ENCODE results near the gene NHERF1. TPM values are rescaled to one million over a fixed set of nuclear protein-coding genes. Genes with fewer than 3 reads are reported as not detected.

The NHERF1 gene
- total and polyA plus RNA-seq, 9 of the 15 experiments (the other 6 are each of a cell fraction or from before 2014, with no cell fraction given) = 11.4 to 79.9 (median 36.9) TPM

DNA sequence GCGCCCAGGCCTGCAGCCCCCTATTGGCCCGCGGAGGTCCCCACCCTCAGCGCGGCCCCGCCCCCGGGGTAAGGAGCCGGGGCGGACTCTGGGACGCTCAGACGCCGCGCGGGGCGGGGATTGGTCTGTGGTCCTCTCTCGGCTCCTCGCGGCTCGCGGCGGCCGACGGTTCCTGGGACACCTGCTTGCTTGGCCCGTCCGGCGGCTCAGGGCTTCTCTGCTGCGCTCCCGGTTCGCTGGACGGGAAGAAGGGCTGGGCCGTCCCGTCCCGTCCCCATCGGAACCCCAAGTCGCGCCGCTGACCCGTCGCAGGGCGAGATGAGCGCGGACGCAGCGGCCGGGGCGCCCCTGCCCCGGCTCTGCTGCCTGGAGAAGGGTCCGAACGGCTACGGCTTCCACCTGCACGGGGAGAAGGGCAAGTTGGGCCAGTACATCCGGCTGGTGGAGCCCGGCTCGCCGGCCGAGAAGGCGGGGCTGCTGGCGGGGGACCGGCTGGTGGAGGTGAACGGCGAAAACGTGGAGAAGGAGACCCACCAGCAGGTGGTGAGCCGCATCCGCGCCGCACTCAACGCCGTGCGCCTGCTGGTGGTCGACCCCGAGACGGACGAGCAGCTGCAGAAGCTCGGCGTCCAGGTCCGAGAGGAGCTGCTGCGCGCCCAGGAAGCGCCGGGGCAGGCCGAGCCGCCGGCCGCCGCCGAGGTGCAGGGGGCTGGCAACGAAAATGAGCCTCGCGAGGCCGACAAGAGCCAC, at the start of gene NHERF1 (continued):
- TF ChIP-seq PHB2 (IDR thresholded peaks at IDR 0.05; ENCODE audit: low read depth) (no peak), ATF3 (IDR thresholded peaks at IDR 0.05) (no peak), ATF3 (CRISPR knock-in tag; conservative IDR thresholded peaks at IDR 0.05) (0 out of 2 replicates have a peak, but pooled peaks have one; percentile 37), FOS (IDR thresholded peaks at IDR 0.05; ENCODE audit: extremely low read depth, insufficient read length) (no peak), TAF1 (IDR thresholded peaks at IDR 0.05; ENCODE audit: control insufficient read depth, extremely low read depth, insufficient read depth, low read length, severe bottlenecking) (peak; percentile 95), NFYB (IDR thresholded peaks at IDR 0.05; ENCODE audit: extremely low read depth, insufficient read length) (peak; percentile 70), MBD2 (IDR thresholded peaks at IDR 0.05; ENCODE audit: borderline replicate concordance, low read depth) (peak; percentile 62; the same call in 1 of the 2 replicates), POLR2A (conservative IDR thresholded peaks at IDR 0.05) (peak; percentile 89), ZNF830 (CRISPR knock-in tag; IDR thresholded peaks at IDR 0.05) (0 out of 2 replicates have a peak, but pooled peaks have one; percentile 27), BMI1 (IDR thresholded peaks at IDR 0.05; ENCODE audit: low read length) (no peak), CEBPG (CRISPR knock-in tag; IDR thresholded peaks at IDR 0.05) (no peak), CEBPG (tag; conservative IDR thresholded peaks at IDR 0.05 in 1 of 2, IDR thresholded peaks at IDR 0.05 in 1 of 2) (no peak), FIP1L1 (IDR thresholded peaks at IDR 0.05; ENCODE audit: low read depth, low read length, poor library complexity, severe bottlenecking) (peak; percentile 5), ZNF347 (CRISPR knock-in tag; IDR thresholded peaks at IDR 0.05; ENCODE audit: low read depth) (no peak), CHD2 (IDR thresholded peaks at IDR 0.05; ENCODE audit: low read depth, low read length) (no peak), CREB1 (IDR thresholded peaks at IDR 0.05) (no peak), CREB1 (CRISPR knock-in tag; IDR thresholded peaks at IDR 0.05) (no peak), NR2C2 (CRISPR knock-in tag; IDR thresholded peaks at IDR 0.05) (no peak), NR2C2 (tag; IDR thresholded peaks at IDR 0.05) (peak; percentile 24), HNRNPUL1 (IDR thresholded peaks at IDR 0.05; ENCODE audit: low read length) (no peak), RB1 (IDR thresholded peaks at IDR 0.05; ENCODE audit: low read depth) (peak; percentile 67; the same call in 1 of the 2 replicates), SIN3A (IDR thresholded peaks at IDR 0.05; ENCODE audit: borderline replicate concordance in 2 of 2, control insufficient read depth in 1 of 2, low read depth in 2 of 2, low read length in 2 of 2) (peak; percentile 14 to 18; a peak in 2 of 4 replicates), CCNT2 (IDR thresholded peaks at IDR 0.05; ENCODE audit: borderline replicate concordance, extremely low read depth, insufficient read length, low read depth, low read length) (peak; percentile 66), HMGN3 (IDR thresholded peaks at IDR 0.05; ENCODE audit: borderline replicate concordance, extremely low read depth, insufficient read length, low read depth, low read length) (peak; percentile 41), TCF3 (CRISPR knock-in tag; IDR thresholded peaks at IDR 0.05) (no peak), ZNF121 (CRISPR knock-in tag; conservative IDR thresholded peaks at IDR 0.05) (no peak), POLR3G (IDR thresholded peaks at IDR 0.05; ENCODE audit: extremely low read depth, insufficient read length, insufficient replicate concordance) (no peak), TEAD1 (CRISPR knock-in tag; IDR thresholded peaks at IDR 0.05) (peak in 1 of 2 experiments; percentile 35; a peak in 1 of 4 replicates), TBL1XR1 (IDR thresholded peaks at IDR 0.05; ENCODE audit: low read length in 2 of 2) (no peak), ZFP1 (CRISPR knock-in tag; IDR thresholded peaks at IDR 0.05) (no peak), ZNF444 (CRISPR knock-in tag; IDR thresholded peaks at IDR 0.05) (no peak)
